Measurements from ENCODE around the gene ZNF710. TPM values are rescaled to one million over a fixed set of nuclear protein-coding genes. Genes with fewer than 3 reads are reported as not detected.

The ZNF710 gene
- total RNA-seq, 1 donor from 2014 or later: 45.5 TPM

- ATAC-seq (ENCODE audit: low read depth) (no peak), DNase-seq (no peak)
- H3K27ac Mint-ChIP-seq: no peak overlapping the region
- intact Hi-C loops (cut with micrococcal nuclease): no loop called here
- H3K27me3 Mint-ChIP-seq: no peaks in the 10 kb centered on the region
- peaks cover 2% of the 10 kb centered on the region for H3K36me3 Mint-ChIP-seq (ENCODE audit: low read depth)
- H3K4me3 Mint-ChIP-seq: no peak overlapping the region
- CTCF ChIA-PET: no interaction called here
- H3K9me3 Mint-ChIP-seq: no peaks in the 10 kb centered on the region
- no peak for TF ChIP-seq CTCF (IDR thresholded peaks at IDR 0.05)
- peaks cover 70% of the 10 kb centered on the region for H3K4me1 Mint-ChIP-seq
- POLR2A ChIA-PET: interaction anchor here (1.0 to 6.3 kb wide), 2 partner anchors 9 to 49 kb away, joined by 3 to 98 read pairs; no protein-coding TSS in a partner anchor
These were observed 48.8 kb downstream of the ZNF710 start for GRCh38 chr15:90049666-90050604.

GRCh38 chr15:90051874-90052273 is 50.8 kb downstream of the ZNF710 start:
- no peak overlapping the region for H3K4me3 Mint-ChIP-seq
- ATAC-seq (ENCODE audit: low read depth): no peak
- intact Hi-C loops (cut with micrococcal nuclease): no loop called here
- ChIA-PET CTCF (no interaction called here), POLR2A (no interaction called here)
- no peak overlapping the region for H3K27ac Mint-ChIP-seq
- H3K9me3 Mint-ChIP-seq: no peaks in the 10 kb centered on the region
- TF ChIP-seq CTCF (IDR thresholded peaks at IDR 0.05): no peak
- peaks cover 58% of the 10 kb centered on the region for H3K4me1 Mint-ChIP-seq
- DNase-seq: no peak
- no peaks in the 10 kb centered on the region for H3K36me3 Mint-ChIP-seq (ENCODE audit: low read depth)
- no peaks in the 10 kb centered on the region for H3K27me3 Mint-ChIP-seq

- intact Hi-C loops (cut with micrococcal nuclease): no loop called here
- POLR2A ChIA-PET: interaction anchor here (0.7 to 1.4 kb wide), 2 partner anchors 8 to 49 kb away, joined by 3 to 5 read pairs; no protein-coding TSS in a partner anchor
- Mint-ChIP-seq H3K27ac (peak overlapping the region; percentile 24), H3K36me3 (ENCODE audit: low read depth) (no peaks in the 10 kb centered on the region), H3K9me3 (no peaks in the 10 kb centered on the region), H3K4me1 (peaks cover 56% of the 10 kb centered on the region), H3K4me3 (no peak overlapping the region), H3K27me3 (no peaks in the 10 kb centered on the region)
- no peak for DNase-seq
- TF ChIP-seq CTCF (IDR thresholded peaks at IDR 0.05): no peak
- no peak for ATAC-seq (ENCODE audit: low read depth)
- CTCF ChIA-PET: interaction anchor here (2.1 kb wide), 1 partner anchor 18 kb away, joined by 6 read pairs; no protein-coding TSS in a partner anchor
These were observed 52.8 kb downstream of the ZNF710 start for GRCh38 chr15:90053685-90054466.

- TF ChIP-seq CTCF (IDR thresholded peaks at IDR 0.05): no peak
- H3K27me3 Mint-ChIP-seq: no peaks in the 10 kb centered on the region
- H3K36me3 Mint-ChIP-seq (ENCODE audit: low read depth): no peaks in the 10 kb centered on the region
- no peaks in the 10 kb centered on the region for H3K9me3 Mint-ChIP-seq
- no peak overlapping the region for H3K27ac Mint-ChIP-seq
- intact Hi-C loops (cut with micrococcal nuclease): no loop called here
- H3K4me1 Mint-ChIP-seq: peaks cover 59% of the 10 kb centered on the region
- H3K4me3 Mint-ChIP-seq: no peak overlapping the region
- ATAC-seq (ENCODE audit: low read depth) (no peak), DNase-seq (no peak)
- POLR2A ChIA-PET: interaction anchor here (8.1 kb wide), 1 partner anchor 7 kb away, joined by 98 read pairs; no protein-coding TSS in a partner anchor
- CTCF ChIA-PET: interaction anchor here (2.1 kb wide), 1 partner anchor 17 kb away, joined by 6 read pairs; no protein-coding TSS in a partner anchor
These were observed 53.5 kb downstream of the ZNF710 start for GRCh38 chr15:90054618-90055097.

Data from activated B cell treated with CpG ODN at 0.5 μM for 24 hours (primary cell).